Lower lobe of right lung (tissue), 2 donors: ENCODE measurements around the gene CIAO2A. TPM values are rescaled to one million over a fixed set of nuclear protein-coding genes. Genes with fewer than 3 reads are reported as not detected.

ENCODE experiments used
- ATAC-seq, 2 donors: fragments of 200-7000 bp; cut with Tn5 transposase; one replicate each; pipeline ENCODE4 v1.9.1; 2020 to 2022; ENCODE audit warnings: mild to moderate bottlenecking in 2 of 2, moderate library complexity in 2 of 2
- DNase-seq: peaks from one replicate; pipeline ENCODE4 v3.0.0-alpha.2; 2020
- H3K27ac ChIP-seq: fragments of 200-600 bp; one replicate; pipeline ENCODE4 v1.8.0; 2022
- H3K27me3 ChIP-seq: fragments of 200-600 bp; one replicate; pipeline ENCODE4 v1.8.0; 2022; ENCODE audit warnings: low read depth
- H3K36me3 ChIP-seq: fragments of 200-600 bp; one replicate; pipeline ENCODE4 v1.8.0; 2022; ENCODE audit warnings: mild to moderate bottlenecking
- H3K4me1 ChIP-seq: fragments of 200-600 bp; one replicate; pipeline ENCODE4 v1.8.0; 2022
- H3K4me3 ChIP-seq: fragments of 200-600 bp; one replicate; pipeline ENCODE4 v1.8.0; 2022; ENCODE audit warnings: mild to moderate bottlenecking
- H3K9me3 ChIP-seq: fragments of 200-600 bp; one replicate; pipeline ENCODE4 v1.8.0; 2022
- CTCF ChIP-seq: fragments of 200-600 bp; IDR thresholded peaks from one replicate; pipeline ENCODE4 v1.8.0; 2022; ENCODE audit warnings: antibody characterized with exemption, mild to moderate bottlenecking
- intact Hi-C: fragments of 100-400 bp; cut with DNase I; formaldehyde crosslinking; loops from one replicate; pipeline ENCODE4 v1.11.0; 2022
- total RNA-seq: library from RNA; stranded (reverse); fragmentation: NEBNext Ultra II Directional; extraction: Animal tissue kit (Norgen Biotek cat#: 25700); gene quantifications from one replicate; pipeline ENCODE4 v1.2.1, GENCODE V29; 2021
- donor health status: DM: no; HTN: yes; CAD: no; lungs with severe emphysema.

CIAO2A gene
- total RNA-seq, 1 donor from 2014 or later = 56.3 TPM

GRCh38 chr15:64130159-64130558 is 36.5 kb upstream of the CIAO2A start:
- H3K27ac ChIP-seq = no peak overlapping the region
- TF ChIP-seq CTCF = no peak
- peaks cover 99% of the 10 kb centered on the region for H3K36me3 ChIP-seq

GRCh38 chr15:64127521-64128270 is 34.1 kb upstream of the CIAO2A start:
- Histone ChIP-seq H3K4me3 (no peak overlapping the region), H3K36me3 (peaks cover 99% of the 10 kb centered on the region), H3K27me3 (no peaks in the 10 kb centered on the region), H3K4me1 (peaks cover 7% of the 10 kb centered on the region), H3K9me3 (no peaks in the 10 kb centered on the region), H3K27ac (peak overlapping the region; percentile 12)
- ATAC-seq = peak; percentile 93 to 95
- intact Hi-C loops = no loop called here
- no peak for TF ChIP-seq CTCF
- peak; percentile 65 for DNase-seq

More at GRCh38 chr15:64130159-64130558, 36.5 kb upstream of the CIAO2A start:
- H3K4me1 ChIP-seq = peaks cover 23% of the 10 kb centered on the region
- no peak overlapping the region for H3K4me3 ChIP-seq
- no peaks in the 10 kb centered on the region for H3K9me3 ChIP-seq
- intact Hi-C loops = no loop called here
- no peak for DNase-seq
- H3K27me3 ChIP-seq = no peaks in the 10 kb centered on the region
- no peak for ATAC-seq

- DNase-seq (no peak), ATAC-seq (no peak)
- no peak for TF ChIP-seq CTCF
- H3K36me3 ChIP-seq = peaks cover 99% of the 10 kb centered on the region
- H3K9me3 ChIP-seq = no peaks in the 10 kb centered on the region
- no peaks in the 10 kb centered on the region for H3K4me1 ChIP-seq
- no peaks in the 10 kb centered on the region for H3K27me3 ChIP-seq
- no peak overlapping the region for H3K4me3 ChIP-seq
- intact Hi-C loops = no loop called here
- no peak overlapping the region for H3K27ac ChIP-seq
Observed at GRCh38 chr15:64125978-64126377, 32.3 kb upstream of the CIAO2A start.

GRCh38 chr15:64122936-64123351 is 29.3 kb upstream of the CIAO2A start:
- Histone ChIP-seq H3K4me1 (no peaks in the 10 kb centered on the region), H3K9me3 (no peaks in the 10 kb centered on the region), H3K27ac (no peak overlapping the region), H3K36me3 (peaks cover 99% of the 10 kb centered on the region), H3K4me3 (no peak overlapping the region), H3K27me3 (no peaks in the 10 kb centered on the region)
- intact Hi-C loops = no loop called here
- DNase-seq = no peak
- TF ChIP-seq CTCF = no peak
- no peak for ATAC-seq

- no peaks in the 10 kb centered on the region for H3K27me3 ChIP-seq
- no peaks in the 10 kb centered on the region for H3K9me3 ChIP-seq
- H3K4me3 ChIP-seq = no peak overlapping the region
- H3K27ac ChIP-seq = no peak overlapping the region
- DNase-seq = no peak
- peaks cover 99% of the 10 kb centered on the region for H3K36me3 ChIP-seq
- no peak for ATAC-seq
- TF ChIP-seq CTCF = no peak
- intact Hi-C loops = no loop called here
- H3K4me1 ChIP-seq = peaks cover 3% of the 10 kb centered on the region
Observed at GRCh38 chr15:64122444-64122843, 28.8 kb upstream of the CIAO2A start.
